NCI-H345 treated with DMSO at 0.1 percent for 48 hours (cell line): ENCODE data around the gene PGPEP1.
"Not testable (repeated sequence)": the region's sequence is repeated elsewhere in the genome, so short reads cannot be mapped to it uniquely, and the experiment has no call there.

Experiments used
- DNase-seq: peaks from one replicate; lab custom pipeline; 2025; ENCODE audit not compliant: unreplicated experiment; lab: John Stamatoyannopoulos, UW

The PGPEP1 gene

DNA sequence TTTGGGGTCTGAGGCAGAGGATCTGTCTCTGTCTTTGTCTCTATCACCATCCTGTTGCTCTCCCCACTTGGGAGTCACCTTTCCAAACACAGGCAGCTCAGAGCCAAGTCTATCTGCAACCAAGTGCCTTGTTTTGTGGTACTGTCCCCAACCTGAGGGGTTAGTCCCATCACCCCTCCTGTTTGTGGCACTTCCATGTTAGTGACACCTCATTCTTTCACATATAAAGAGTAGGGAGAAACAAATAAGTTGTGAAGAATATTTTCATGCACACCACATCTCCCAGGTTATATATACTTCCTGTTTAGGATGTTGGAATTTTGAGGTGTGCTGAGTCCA lies 49.3 kb downstream of the PGPEP1 start:
- no peak for DNase-seq

GRCh38 chr19:18390065-18390907 lies 49.9 kb downstream of the PGPEP1 start:
- no peak for DNase-seq

- DNase-seq = no peak
These were observed 51.2 kb downstream of the PGPEP1 start for GRCh38 chr19:18391509-18392075.

DNA sequence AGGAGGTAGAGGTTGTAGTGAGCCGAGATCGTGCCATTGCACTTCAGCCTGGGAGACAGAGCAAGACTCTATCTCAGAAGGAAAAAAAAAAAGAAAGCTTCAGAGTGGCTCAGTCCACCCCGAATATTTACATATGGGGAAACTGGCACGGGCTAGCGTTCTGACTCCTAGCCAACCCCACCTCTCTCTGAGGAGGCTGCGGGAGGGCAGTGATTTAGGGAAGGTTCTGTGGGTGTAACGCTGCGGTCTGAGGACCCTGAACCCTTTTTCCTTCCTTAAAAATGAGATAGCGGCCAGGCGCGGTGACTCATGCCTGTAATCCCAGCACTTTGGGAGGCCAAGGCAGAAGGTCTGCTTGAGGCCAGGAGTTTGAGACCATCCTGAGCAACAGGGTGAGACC lies 52.0 kb downstream of the PGPEP1 start:
- no peak for DNase-seq

GRCh38 chr19:18392926-18393325 lies 52.5 kb downstream of the PGPEP1 start:
- no peak for DNase-seq

DNA sequence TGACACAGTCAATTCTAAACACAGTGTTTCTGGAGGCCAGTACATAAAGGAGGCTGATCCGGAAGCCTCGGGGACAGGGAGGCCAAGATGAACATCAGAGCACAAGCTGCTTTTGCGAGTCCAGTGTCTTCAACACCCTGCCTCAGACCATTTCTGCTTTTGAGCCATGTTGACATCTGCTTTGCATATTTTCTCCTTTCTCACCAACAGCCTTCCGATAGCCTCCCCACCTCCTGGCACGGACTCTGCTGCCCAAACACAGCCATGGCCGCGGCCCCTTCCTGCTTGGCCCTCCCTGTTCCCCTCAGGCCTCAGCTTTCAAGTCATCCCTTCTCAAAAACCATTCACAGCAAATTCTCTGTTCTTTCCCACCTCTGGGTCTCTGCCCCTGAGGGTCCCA lies 53.4 kb downstream of the PGPEP1 start:
- no peak for DNase-seq

DNA sequence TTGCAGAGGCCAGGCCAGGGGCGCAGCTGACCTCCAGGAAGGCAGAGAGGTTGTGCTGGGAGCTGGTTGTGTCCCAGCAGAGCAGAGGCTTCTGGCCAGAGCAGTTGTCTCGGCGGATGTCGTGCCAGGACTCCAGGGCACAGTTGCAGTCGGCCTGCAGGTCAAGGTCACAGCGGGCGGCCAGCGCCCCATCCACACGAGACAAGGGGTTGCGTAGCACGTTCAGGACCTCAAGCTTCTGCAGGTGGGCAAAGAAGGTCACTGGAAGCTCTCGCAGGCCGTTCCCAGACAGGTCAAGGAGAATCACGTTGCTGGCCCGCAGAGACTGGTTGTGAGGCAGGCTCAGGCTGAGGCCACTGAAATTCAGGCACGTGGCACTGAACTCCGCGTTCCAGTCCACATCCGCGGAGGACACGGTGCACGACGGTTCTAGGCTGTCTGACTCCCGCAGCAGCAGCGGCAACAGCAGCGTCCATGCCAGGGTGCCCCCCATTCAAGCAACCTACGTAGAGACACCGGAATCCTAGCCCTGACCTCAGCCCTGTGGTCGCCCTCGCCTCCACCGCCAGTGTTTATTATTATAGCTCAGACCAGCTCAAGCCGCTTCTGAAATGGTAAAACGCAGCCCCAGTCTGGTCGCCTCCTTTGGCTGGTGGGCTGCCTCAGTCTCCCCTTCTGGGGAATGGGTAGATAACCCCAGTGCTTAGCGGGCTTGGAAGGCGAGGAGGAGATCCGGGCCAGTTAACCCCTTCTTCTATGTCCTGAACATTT lies 56.3 kb downstream of the PGPEP1 start:
- no peak for DNase-seq

- no peak for DNase-seq
These were observed 57.1 kb downstream of the PGPEP1 start, which contains the start of gene LRRC25 for GRCh38 chr19:18397242-18398202. LRRC25 (minus strand) TSS chr19:18397622; CDS start chr19:18396963, 659 bp downstream.

DNA sequence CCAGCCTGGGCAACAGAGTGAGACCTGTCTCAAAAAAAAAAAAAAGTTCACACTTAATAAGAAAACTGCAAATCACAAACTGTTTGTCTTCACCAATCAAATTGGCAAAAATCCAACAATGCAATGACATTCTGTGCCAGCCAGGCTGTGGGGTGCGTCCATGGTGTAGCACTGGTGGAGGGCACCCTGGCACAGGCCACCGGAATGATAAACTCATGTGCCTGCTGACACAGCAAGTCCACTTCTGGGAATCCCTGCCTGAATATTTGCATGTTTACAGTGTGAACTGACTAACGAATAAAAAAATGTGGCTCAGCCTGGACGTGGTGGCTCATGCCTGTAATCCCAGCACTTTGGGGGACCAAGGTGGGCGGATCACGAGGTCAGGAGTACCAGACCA lies 58.6 kb downstream of the PGPEP1 start:
- no peak for DNase-seq

GRCh38 chr19:18401580-18402112 lies 61.2 kb downstream of the PGPEP1 start:
- no peak for DNase-seq

GRCh38 chr19:18402455-18403248 lies 62.3 kb downstream of the PGPEP1 start:
- not testable (repeated sequence) for DNase-seq

DNA sequence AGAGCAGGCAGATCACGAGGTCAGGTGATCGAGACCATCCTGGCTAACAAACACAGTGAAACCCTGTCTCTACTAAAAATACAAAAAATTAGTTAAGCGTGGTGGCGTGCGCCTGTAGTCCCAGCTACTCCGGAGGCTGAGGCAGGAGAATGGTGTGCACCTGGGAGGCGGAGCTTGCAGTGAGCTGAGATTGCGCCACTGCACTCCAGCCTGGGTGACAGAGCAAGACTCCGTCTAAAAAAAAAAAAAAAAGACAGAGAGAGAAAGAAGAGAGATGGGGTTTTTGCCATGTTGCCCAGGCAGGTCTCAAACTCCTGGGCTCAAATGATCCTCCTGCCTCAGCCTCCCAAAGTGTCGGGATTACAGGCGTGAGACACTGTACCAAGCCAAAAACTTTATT lies 65.4 kb downstream of the PGPEP1 start:
- DNase-seq = not testable (repeated sequence)

GRCh38 chr19:18406749-18407148 lies 66.4 kb downstream of the PGPEP1 start:
- DNase-seq = no peak

GRCh38 chr19:18408053-18408476 lies 67.7 kb downstream of the PGPEP1 start:
- DNase-seq = no peak

DNA sequence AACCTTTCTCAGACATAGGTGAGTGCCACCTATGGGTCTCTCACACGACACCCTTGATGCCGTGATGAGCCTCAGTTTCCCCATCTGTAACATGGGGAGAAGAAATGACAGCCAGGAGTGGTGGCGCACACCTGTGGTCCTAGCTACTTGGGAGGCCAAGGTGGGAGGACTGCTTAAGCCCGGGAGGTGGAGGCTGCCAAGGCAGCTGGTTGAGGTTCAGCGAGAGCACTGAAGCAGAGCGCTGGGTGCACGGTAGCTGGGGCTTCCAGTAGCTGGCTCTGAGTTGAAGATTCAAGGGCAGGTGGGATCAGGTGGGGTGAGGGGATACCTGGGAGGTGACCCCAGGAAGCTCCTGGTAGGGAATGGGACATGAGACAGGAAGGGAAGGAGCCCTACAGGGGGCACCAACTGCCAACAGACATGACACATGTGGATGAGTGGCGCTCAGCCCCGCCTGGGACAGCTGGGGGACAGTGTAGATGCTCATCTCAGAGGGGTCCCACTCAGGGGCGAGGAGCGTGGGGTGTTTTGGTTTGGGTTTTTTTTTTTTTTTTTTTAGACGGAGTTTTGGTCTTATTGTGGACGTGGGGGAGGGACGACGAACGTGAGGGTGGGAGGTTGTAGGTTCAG lies 72.3 kb downstream of the PGPEP1 start:
- no peak for DNase-seq

DNA sequence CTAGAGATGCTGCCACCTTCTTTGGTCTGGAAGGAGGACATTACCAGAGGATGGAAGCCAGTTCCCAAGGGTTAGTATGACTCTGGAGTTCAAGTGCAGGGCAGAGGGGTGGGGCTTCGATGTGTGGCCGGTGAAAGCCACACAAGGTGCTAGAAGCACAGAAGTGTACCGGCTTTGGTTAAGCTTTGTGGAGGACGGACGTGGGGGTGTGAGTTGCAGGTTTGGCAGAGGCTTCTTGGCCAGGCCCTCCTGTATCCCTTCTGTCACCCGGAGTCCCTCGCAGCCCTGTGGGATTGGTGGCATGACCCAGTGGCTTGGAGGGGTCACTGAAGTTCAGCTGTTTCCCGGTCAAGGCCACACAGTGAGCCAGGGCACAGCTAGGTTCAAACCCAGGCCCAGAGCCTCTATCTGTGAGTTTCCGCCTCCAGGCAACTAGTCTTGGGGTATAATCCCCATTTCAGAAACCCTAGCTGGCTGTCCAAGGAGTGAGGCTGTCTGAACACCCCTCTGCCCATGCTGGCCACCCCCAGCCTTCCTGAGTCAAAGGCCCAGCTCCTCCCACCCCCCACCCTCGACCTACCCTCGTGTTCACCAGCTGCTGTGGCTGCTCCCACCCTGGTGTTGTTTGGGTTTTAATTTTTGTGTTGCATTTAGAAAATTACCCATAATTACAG lies 74.2 kb downstream of the PGPEP1 start:
- DNase-seq = no peak

GRCh38 chr19:18415178-18415867 lies 74.9 kb downstream of the PGPEP1 start:
- DNase-seq = no peak

DNA sequence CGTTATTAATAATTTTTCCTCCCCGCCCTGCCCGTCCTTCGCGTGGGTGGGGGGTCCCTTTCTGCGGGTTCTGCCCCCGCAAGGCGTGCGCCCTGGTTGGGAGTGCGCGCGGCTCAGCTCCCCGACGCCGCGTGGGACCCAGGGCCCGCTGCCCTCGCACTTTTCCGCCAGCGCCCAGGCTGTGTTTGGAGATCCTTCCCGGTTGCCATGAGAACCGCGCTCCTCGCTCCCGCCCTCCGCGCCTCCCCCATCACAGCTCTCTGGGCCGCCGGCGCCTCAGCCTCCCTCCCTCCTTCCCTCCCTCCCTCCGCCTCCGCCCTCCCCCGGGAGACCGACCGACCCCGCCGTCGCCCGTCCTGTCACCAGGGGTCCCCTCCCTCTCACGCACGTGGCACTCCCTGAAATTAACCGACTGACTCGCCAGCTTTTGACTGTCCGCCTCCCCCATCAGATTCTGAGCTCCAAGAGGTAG lies 76.4 kb downstream of the PGPEP1 start:
- DNase-seq = peak; percentile 28
